Measurements from ENCODE around the gene TMEM240. TPM values are rescaled to one million over a fixed set of nuclear protein-coding genes. Genes with fewer than 3 reads are reported as not detected.

The TMEM240 gene
- total and polyA plus RNA-seq, 2 donors (not counting 3 experiments of a cell fraction or from before 2014, with no cell fraction given): 7.0 to 7.6 TPM

DNA sequence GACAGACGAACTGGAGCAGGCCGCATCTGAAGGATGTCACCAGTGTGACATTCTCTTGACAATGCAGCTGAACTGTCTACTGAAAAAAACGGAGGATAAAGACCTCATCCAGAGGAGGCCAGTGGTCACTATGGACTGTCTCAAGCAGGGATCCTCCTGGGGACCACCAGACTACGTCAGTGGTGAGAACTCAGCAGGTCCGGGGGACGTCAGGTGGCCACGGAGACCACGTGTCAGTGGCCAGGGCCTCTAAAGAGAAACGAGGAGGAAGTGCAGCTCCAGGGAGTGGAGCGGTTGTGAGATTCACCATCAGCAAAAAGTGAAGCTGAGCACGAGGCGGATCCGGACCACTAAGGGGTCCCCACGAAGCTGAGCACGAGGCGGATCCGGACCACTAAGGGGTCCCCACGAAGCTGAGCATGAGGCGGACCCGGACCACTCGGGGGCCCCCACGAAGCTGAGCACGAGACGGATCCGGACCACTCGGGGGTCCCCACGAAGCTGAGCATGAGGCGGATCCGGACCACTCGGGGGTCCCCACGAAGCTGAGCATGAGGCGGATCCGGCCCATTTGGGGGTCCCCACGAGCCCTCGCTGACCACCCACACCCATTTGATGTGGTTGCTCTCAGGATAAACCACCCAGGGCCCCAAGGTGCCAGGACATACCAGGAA is 13.5 kb upstream of the TMEM240 start:
- H3K9me3 ChIP-seq (replicated peaks; ENCODE audit: control insufficient read depth, insufficient read depth, low read length): no peaks in the 10 kb centered on the region
- dilution Hi-C loops (cut with MboI; ENCODE audit: extremely low pct_ligation_motif_present, low sequenced_read_pairs): no loop called here
- BruUV-seq (replicated peaks): no TSS peak
- no peaks in the 10 kb centered on the region for H3K36me3 ChIP-seq (ENCODE audit: control insufficient read depth in 2 of 2, extremely low read depth in 1 of 2, insufficient read depth in 2 of 2, low read length in 2 of 2)
- H3K27ac ChIP-seq (ENCODE audit: insufficient read depth, low read depth, low read length): no peak overlapping the region
- H3K9ac ChIP-seq (replicated peaks; ENCODE audit: extremely low read depth, insufficient read depth, low read length): no peak overlapping the region
- FAIRE-seq (no peak), DNase-seq (ENCODE audit: low read depth, low spot score) (no peak)
- CTCF ChIA-PET: interaction anchor here (1.3 kb wide), 1 partner anchor 8 kb away, joined by 3 read pairs; no protein-coding TSS in a partner anchor
- H3K4me3 ChIP-seq (replicated peaks in 1 of 3; ENCODE audit: insufficient read depth in 1 of 3, low read depth in 1 of 3, low read length in 3 of 3): no peak overlapping the region
- peaks cover 7% of the 10 kb centered on the region for H3K79me2 ChIP-seq (ENCODE audit: control insufficient read depth, insufficient read depth, low read length)
- TF ChIP-seq POLR2AphosphoS5 (IDR thresholded peaks at IDR 0.05; ENCODE audit: insufficient read depth, low read depth, low read length) (no peak), GATA2 (IDR thresholded peaks at IDR 0.05; ENCODE audit: insufficient read depth, insufficient read length, low read depth, low read length) (no peak), CTCF (IDR thresholded peaks at IDR 0.05; ENCODE audit: extremely low read depth in 1 of 2, insufficient read depth in 1 of 2, low read depth in 1 of 2, low read length in 2 of 2) (no peak), EZH2 (IDR thresholded peaks at IDR 0.05; ENCODE audit: borderline replicate concordance, low read depth, low read length, severe bottlenecking) (no peak), POLR2A (IDR thresholded peaks at IDR 0.05; ENCODE audit: low read depth, low read length) (no peak), FOS (IDR thresholded peaks at IDR 0.05; ENCODE audit: borderline replicate concordance, insufficient read depth, low read length) (no peak), MYC (IDR thresholded peaks at IDR 0.05; ENCODE audit: low read depth, low read length) (no peak), MAX (IDR thresholded peaks at IDR 0.05; ENCODE audit: insufficient read depth, insufficient read length) (no peak), JUN (IDR thresholded peaks at IDR 0.05; ENCODE audit: borderline replicate concordance, insufficient read depth, insufficient read length, low read depth) (no peak)
- POLR2A ChIA-PET: no interaction called here
- H3K4me2 ChIP-seq (ENCODE audit: insufficient read depth, low read length): no peak overlapping the region
- H4K20me1 ChIP-seq (replicated peaks; ENCODE audit: control insufficient read depth, extremely low read depth, insufficient read depth, low read length): no peaks in the 10 kb centered on the region
- H3K4me1 ChIP-seq (ENCODE audit: control insufficient read depth, extremely low read depth, insufficient read depth, low read length): no peaks in the 10 kb centered on the region
- no peaks in the 10 kb centered on the region for H3K27me3 ChIP-seq (ENCODE audit: control insufficient read depth in 2 of 2, insufficient read depth in 2 of 2, low read length in 2 of 2)
- intact Hi-C loops (cut with micrococcal nuclease): no loop called here
- no peak overlapping the region for H2AFZ ChIP-seq (ENCODE audit: low read depth, low read length)
- H3K9me1 ChIP-seq (replicated peaks; ENCODE audit: control insufficient read depth, extremely low read depth, insufficient read depth, low read length): no peaks in the 10 kb centered on the region
